NCI-H146 treated with DMSO at 0.1 percent for 48 hours (cell line): ENCODE measurements around the gene EYA2.
"Not testable (repeated sequence)": the region's sequence is repeated elsewhere in the genome, so short reads cannot be mapped to it uniquely, and the experiment has no call there.

Experiments
- DNase-seq: peaks from one replicate; lab custom pipeline; 2025; ENCODE audit not compliant: unreplicated experiment; lab: John Stamatoyannopoulos, UW

EYA2 gene

GRCh38 chr20:46894579-46894958 lies at the start of gene EYA2:
TSS of gene EYA2 (plus strand) at chr20:46894843. CDS start at chr20:46990011, 95,168 bp downstream.
- DNase-seq, result peak; percentile 34

GRCh38 chr20:46844965-46845364 lies 49.7 kb upstream of the EYA2 start:
- no peak for DNase-seq

- DNase-seq, result no peak
Observed at GRCh38 chr20:46849269-46849668, 45.4 kb upstream of the EYA2 start.

- DNase-seq, result no peak
Observed at GRCh38 chr20:46849751-46850150, 44.9 kb upstream of the EYA2 start.

GRCh38 chr20:46850416-46850815 lies 44.2 kb upstream of the EYA2 start:
- no peak for DNase-seq

- DNase-seq, result no peak
Observed at GRCh38 chr20:46850896-46851295, 43.7 kb upstream of the EYA2 start.

- no peak for DNase-seq
Observed at GRCh38 chr20:46851746-46852145, 42.9 kb upstream of the EYA2 start.

- no peak for DNase-seq
Observed at GRCh38 chr20:46852313-46852712, 42.3 kb upstream of the EYA2 start.

- DNase-seq, result no peak
Observed at GRCh38 chr20:46853926-46854325, 40.7 kb upstream of the EYA2 start.

- DNase-seq, result no peak
Observed at GRCh38 chr20:46857061-46857831, 37.4 kb upstream of the EYA2 start.

- DNase-seq, result no peak
Observed at GRCh38 chr20:46865824-46866223, 28.8 kb upstream of the EYA2 start.

GRCh38 chr20:46870041-46870440 lies 24.6 kb upstream of the EYA2 start:
- no peak for DNase-seq

- no peak for DNase-seq
Observed at GRCh38 chr20:46872328-46873211, 22.1 kb upstream of the EYA2 start.

GRCh38 chr20:46875059-46875458 lies 19.6 kb upstream of the EYA2 start:
- DNase-seq, result no peak

GRCh38 chr20:46879386-46879785 lies 15.3 kb upstream of the EYA2 start:
- no peak for DNase-seq

GRCh38 chr20:46879963-46880362 lies 14.7 kb upstream of the EYA2 start:
- DNase-seq, result not testable (repeated sequence)

- no peak for DNase-seq
Observed at GRCh38 chr20:46883892-46884291, 10.8 kb upstream of the EYA2 start.

- no peak for DNase-seq
Observed at GRCh38 chr20:46890682-46891081, 4.0 kb upstream of the EYA2 start.

- DNase-seq, result no peak
Observed at GRCh38 chr20:46893051-46893450, 1.6 kb upstream of the EYA2 start.

- DNase-seq, result no peak
Observed at GRCh38 chr20:46893877-46894578, 615 bp upstream of the EYA2 start.
